Epithelial cell of esophagus (primary cell): ENCODE data around the gene OTOS.

Source experiments
- DNase-seq: peaks from one replicate; pipeline ENCODE4 v3.0.0; 2010; ENCODE audit warnings: low read depth
- H3K4me3 ChIP-seq: 2 replicates; pipeline ENCODE4 v1.5.1; 2011; ENCODE audit warnings: mild to moderate bottlenecking, low read length, control low read depth
- TF ChIP-seq, protein P1 (sequence below): IDR thresholded peaks from 2 replicates; pipeline ENCODE4 v1.5.1; 2011; ENCODE audit warnings: low read depth, mild to moderate bottlenecking, low read length, control low read depth, inconsistent platforms; ENCODE audit not compliant: insufficient read depth; ENCODE audit errors: missing control alignments

The OTOS gene

DNA sequence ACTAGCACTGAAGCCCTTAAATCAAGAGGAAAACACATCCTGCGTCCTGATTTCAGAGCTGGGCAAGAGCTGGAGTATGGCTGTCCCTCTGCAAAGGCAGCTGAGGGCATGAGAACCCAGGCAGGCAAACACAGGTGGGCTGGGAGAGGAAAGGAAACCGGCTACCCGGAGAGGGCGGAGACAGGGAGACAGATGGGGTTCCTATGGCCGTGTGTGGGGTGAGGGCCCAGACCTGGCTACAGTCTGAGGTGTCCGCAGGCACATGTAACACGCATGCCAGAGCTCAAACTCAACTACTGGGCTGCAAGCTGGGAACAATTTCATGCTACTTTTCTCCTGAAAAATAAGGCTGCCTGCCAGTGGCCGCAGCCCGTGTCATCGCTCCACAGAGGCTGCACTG, 7.1 kb downstream of the OTOS start:
- no peak for DNase-seq
- no peak overlapping the region for H3K4me3 ChIP-seq
- TF ChIP-seq, protein P1, sequence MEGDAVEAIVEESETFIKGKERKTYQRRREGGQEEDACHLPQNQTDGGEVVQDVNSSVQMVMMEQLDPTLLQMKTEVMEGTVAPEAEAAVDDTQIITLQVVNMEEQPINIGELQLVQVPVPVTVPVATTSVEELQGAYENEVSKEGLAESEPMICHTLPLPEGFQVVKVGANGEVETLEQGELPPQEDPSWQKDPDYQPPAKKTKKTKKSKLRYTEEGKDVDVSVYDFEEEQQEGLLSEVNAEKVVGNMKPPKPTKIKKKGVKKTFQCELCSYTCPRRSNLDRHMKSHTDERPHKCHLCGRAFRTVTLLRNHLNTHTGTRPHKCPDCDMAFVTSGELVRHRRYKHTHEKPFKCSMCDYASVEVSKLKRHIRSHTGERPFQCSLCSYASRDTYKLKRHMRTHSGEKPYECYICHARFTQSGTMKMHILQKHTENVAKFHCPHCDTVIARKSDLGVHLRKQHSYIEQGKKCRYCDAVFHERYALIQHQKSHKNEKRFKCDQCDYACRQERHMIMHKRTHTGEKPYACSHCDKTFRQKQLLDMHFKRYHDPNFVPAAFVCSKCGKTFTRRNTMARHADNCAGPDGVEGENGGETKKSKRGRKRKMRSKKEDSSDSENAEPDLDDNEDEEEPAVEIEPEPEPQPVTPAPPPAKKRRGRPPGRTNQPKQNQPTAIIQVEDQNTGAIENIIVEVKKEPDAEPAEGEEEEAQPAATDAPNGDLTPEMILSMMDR: no peak

DNA sequence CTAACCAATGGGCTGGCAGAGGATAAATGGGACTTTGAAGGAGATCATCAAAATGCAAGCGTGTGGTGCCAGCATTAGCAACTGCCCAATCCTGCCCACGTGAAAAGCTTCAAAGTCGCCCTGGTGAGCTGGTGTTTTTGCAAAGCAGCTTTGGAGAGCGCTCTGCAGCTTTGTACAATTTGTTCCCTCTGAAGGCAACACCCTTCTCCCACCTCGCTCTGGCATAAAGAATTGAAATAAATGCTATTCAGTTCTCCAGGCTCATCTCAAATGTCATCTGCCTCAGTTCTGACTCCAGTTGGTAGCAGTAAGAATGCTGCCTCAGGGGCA, 7.8 kb downstream of the OTOS start:
- DNase-seq: no peak
- TF ChIP-seq, protein P1: no peak
- H3K4me3 ChIP-seq: no peak overlapping the region

DNA sequence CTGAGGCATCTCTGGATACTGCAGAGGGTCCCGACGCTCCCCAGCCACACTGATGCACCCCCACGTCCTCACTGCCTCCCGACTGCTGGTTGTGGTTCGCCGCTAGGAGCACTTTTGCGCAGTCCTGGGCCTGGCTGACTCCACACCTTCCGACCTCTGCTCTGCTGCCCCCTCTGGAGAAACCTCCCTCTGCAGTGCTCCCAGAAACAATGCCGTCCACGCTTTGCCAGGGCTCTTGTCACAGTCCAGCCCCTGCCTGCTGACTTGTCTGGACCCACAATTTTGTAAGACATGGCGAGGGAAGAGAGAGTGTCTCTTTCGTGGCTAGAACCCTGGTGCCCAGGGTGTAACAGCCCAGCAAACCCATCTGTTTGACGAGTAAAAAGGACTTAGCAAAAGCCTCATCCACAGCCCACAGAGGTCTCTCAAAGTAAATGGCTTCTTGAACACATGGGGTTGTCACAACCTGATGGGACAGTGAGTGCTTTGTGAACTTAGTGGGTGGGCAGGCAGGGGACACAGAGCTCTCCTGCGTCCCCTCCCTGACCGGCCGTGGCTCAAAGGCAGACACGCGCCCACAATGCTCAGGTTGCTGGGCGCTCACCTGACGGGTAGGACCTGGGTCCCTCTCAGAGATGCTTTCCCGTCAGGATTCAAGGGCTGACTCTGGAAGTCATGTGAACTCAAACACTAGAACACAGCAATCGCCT, 8.4 kb downstream of the OTOS start:
- H3K4me3 ChIP-seq: no peak overlapping the region
- TF ChIP-seq, protein P1: no peak
- no peak for DNase-seq

DNA sequence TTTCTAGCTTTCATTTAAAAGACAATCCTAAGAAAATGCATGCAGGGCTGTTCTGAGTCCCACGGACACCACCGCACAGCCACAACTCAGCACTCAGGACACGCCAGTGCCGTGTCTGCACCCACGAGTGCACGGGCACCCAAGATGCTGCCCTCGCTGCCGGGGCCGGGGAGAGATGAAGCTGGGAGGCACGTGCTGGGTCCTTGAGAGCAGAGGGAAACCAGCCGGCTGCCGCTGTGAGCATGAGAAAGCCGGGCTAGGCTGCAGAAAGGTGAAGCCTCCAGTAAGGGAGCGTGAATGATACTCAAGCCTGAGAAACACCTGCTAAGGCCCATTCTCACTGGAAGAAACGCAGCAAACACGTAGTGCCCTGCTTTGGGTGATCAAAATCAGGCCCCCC, 9.2 kb downstream of the OTOS start:
- H3K4me3 ChIP-seq: no peak overlapping the region
- no peak for DNase-seq
- TF ChIP-seq, protein P1: no peak

DNA sequence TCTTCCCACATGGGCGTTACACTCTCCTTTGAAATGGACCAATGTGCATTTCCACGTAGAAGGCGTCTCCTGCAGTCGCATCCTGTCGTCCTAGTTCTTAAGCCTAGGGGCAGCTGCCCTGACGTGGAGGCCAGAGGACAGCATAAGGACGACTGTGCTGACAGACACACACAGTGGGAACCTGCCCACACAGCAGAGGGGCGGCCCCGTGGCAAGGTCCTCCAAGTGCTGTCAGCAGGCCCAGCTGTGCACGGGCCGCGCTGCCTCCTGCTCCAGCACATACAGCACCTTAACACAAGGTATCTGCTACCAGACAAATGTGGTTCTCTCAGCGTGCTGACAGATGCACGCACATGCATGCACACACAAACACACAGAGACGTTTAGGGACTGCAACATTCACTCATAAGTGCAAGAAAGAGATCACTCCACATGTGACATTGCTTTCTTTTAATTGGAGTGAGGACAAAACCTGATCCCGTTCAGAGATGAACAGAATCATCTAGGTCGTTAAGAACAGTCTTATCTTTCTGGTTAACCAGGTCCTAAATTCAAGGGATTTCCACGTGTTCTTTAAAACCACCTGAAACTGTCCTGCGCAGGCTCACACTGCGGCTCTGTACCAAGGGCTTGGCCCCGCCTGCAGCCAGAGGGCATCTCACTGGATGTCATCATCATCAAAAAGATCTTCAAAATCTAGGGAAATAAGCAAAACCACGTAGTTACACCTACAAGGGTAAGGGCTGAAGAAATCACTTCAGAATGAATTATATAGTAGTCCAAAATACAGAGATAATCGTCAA, 9.9 kb downstream of the OTOS start:
- TF ChIP-seq, protein P1: no peak
- no peak overlapping the region for H3K4me3 ChIP-seq
- no peak for DNase-seq

DNA sequence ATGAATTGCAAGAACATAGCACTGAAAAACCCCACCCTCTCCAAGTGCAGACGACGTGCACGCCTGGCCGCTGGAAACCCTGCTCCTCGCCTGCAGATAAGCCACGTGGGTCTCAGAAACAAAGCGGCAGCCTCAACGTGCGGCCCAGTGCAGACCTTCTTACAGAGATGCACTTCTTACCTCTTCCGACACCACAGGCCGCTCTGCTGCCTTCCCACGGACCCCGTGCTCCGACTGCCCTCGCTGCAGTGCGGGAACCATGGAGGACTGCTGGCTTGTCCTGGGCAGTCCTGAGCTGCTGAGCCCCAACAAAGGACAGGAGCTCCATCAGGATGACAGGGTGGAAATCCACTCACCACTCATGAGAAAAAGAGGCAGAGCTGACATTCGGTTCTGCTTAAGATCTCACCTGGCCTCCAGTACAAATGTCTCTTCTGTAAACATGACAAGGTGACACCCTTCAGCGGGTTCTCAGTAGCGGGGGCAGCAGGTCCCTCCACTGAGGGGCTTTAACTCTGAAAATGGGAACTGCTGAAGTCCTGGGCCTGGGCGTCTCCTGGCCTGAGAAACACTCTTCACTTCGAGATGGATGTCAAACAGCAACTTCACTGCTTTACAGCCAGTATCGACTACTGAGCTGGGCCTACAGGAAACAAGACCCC, 10.6 kb downstream of the OTOS start:
- DNase-seq: no peak
- H3K4me3 ChIP-seq: no peak overlapping the region
- TF ChIP-seq, protein P1: no peak

DNA sequence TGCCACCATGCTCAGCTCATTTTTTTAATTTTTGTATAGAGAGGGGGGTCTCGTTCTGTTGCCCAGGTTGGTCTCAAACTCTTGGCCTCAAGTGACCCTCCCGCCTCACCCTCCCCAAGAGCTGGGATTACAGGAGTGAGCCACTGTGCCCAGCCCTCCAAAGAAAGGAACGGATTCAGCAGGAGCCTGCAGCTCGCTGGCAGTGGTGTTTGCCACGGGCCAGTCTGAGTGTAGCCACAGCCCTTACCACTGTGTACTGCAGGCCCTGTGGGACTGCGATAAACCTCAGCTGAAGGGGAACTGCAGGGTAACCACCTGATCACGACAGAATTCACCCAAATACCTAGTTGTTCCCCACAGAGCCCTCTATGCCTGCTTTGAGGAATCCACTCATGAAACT, 11.1 kb downstream of the OTOS start:
- TF ChIP-seq, protein P1: no peak
- no peak for DNase-seq

More for the DNA sequence above, 11.1 kb downstream of the OTOS start:
- no peak overlapping the region for H3K4me3 ChIP-seq
